AG08396 (cell line): Measurements from ENCODE around the gene LGALS1.

Experiments used
- DNase-seq: peaks from one replicate; pipeline ENCODE4 v3.0.0; 2012; ENCODE audit warnings: low spot score, mixed read lengths

LGALS1 gene

GRCh38 chr22:37674951-37675929, at the start of gene LGALS1:
Gene LGALS1 (plus strand): TSS chr22:37675636. CDS start chr22:37675703, 67 bp downstream.
- DNase-seq = peak; percentile 96

GRCh38 chr22:37625737-37626136, 49.7 kb upstream of the LGALS1 start:
- no peak for DNase-seq

DNA sequence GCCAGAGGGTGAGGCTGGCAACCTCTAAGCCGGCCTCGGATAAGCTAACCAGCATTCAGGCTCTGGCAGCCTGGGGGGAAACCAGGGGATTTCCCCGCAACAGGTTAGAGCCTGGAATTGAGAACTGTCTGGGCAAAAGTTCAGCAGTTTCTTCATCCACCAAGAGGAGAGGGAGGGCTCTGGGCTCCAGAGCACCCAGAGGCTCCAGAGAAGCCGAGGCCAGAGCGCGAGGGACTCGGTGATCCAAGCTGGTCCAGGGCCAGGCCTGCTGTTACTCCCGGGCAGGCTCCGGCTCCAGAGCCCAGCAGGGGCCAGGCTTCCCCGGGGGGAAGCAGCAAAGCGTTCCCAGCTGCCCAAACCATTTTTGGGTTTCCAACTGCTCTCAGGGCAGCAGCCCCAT, 49.3 kb upstream of the LGALS1 start:
- DNase-seq = no peak

- DNase-seq = no peak
These were observed 48.8 kb upstream of the LGALS1 start for GRCh38 chr22:37626556-37627075.

GRCh38 chr22:37627121-37627520, 48.3 kb upstream of the LGALS1 start:
- DNase-seq = no peak

GRCh38 chr22:37627545-37627944, 47.9 kb upstream of the LGALS1 start:
- DNase-seq = no peak

DNA sequence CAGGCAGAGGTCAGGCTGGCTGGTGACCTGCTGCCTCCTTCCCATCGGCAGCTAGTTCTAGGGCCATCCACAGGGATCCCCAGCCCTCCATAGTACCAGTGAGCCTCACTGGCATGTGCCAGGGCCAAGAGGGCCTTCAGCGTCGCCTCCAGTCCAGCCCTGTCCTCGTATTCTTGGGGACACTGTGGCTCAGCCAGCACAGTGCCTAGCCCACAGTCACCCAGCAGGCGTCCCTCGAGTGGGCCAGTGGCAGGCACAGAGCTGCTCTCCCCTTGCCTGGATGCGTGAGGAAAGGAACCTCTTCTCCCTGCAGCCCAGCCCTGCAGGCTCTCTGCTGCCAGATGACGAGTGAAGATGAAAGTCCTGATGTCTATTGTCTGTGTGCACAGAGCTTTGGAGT, 46.6 kb upstream of the LGALS1 start:
- no peak for DNase-seq

DNA sequence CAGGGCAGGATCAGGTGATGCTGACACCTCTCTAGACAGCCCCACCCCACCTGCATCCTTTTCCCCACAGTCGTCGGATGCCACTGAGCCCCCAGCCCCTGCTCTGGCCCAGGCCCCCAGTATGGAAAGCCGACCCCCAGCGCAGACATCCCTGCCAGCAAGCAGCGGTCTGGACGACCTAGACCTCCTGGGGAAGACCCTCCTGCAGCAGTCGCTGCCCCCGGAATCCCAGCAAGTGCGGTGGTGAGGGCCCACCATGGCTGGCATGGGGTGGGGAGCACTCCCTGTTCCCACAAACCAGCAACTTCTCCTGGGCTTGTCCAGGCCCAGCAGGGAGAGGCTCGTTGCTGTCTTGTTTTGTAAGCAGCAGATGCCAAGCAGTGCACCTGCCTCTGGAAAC, 45.5 kb upstream of the LGALS1 start:
- DNase-seq = no peak

- no peak for DNase-seq
These were observed 44.5 kb upstream of the LGALS1 start for GRCh38 chr22:37630839-37631435.

DNA sequence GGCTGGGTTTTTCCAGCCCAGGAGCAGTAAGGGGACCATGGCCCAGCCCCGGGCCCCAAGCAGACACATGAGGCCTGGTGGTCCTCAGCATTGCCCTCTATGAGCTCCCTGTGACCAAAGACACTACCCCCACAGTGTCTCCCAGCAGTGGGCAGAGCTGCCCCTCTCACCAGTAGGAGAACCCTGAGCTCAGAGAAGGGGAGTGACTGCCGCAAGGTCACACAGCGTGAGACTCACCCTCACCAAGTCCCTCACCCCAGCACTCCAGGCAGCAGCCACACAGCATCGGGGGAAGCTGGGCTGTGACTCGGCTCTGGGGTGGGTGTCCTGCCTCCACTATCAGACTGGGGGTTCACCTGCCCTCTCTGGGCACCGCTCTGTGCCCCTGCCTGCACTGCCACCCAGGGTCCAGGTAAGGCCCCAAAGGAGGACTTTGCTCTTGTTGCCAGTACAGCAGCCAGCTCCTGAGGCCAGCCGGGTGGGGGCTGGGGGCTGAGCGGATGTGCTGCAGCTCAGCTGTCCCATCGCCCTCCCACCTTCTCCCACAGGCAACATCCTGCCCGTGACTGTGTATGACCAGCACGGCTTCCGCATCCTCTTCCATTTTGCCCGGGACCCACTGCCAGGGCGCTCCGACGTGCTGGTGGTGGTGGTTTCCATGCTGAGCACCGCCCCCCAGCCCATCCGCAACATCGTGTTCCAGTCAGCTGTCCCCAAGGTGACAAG, 43.8 kb upstream of the LGALS1 start:
- no peak for DNase-seq

DNA sequence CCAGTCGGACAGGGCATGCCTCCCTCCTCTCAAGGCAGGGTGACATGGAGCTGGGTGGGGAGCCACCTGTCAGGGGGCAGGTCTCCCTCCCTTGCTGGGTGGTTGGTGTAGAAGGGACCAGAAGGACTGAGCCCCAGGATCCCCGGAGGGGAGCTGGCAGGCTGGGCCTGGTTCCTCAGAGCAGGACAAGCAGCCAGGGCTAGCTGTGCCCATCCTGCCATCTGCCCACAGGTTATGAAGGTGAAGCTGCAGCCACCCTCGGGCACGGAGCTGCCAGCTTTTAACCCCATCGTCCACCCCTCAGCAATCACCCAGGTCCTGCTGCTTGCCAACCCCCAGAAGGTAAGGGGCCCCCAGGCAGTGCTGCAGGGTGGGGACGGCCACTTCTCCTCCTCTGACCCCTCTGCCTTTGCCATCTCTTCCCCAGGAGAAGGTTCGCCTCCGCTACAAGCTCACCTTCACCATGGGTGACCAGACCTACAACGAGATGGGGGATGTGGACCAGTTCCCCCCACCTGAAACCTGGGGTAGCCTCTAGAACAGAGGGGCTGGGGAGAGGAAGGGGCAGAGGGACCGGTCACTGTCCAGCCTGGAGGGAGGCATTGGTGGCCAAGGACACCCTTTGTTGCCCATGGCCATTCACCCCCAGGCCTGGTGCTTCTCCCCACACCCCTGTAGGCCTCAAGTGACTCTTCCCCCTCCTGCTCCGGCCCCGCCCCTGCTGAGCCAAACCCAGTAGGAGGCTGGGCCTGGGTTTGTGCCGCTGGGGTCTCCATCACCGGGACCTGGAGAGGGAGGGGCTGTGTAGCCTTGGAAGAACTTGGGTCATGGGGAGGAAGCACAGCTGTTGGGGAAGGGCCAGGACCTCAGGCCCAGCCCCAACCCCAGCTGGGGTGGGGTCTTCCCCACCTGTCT, 43.0 kb upstream of the LGALS1 start:
- DNase-seq = no peak

- no peak for DNase-seq
These were observed 42.3 kb upstream of the LGALS1 start for GRCh38 chr22:37633089-37633624.

DNA sequence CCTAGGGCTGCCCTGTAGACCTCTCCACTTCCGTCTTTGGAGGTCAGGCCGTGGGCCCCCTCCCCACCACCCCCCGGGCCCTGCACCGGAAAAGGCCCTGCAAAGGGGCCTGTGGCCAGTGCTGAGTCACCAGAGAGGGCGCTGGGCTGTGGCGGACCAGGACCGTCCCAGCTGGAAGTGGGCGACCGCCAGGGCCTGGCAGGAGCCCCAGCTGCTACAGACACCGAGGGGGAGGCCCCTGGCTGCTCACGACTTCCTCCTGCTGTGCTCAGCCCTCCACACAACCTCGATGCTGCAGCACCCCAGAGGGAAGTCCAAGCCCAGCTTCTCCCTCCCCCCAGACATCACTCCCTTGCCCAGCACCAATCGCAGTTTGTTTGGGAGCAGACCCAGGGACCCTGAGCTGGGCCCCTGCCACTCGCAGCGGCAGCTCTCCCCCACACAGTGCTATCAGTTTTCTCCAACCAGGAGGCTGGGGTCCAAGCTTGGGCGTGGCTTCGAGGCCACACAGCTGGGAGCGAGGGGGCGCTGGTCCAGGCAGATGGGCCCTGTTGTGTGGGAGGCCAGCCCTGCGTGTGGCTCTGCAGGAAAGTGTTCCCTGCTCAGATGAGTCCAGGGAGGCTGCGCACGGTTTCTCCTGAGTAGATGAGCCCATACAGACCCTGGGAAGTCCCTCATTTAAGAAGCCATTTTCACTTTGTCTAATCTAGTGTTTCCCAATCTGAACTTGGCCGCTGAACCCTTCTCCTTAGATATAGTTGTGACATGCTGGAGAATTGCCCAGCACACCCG, 41.6 kb upstream of the LGALS1 start:
- peak; percentile 89 for DNase-seq

DNA sequence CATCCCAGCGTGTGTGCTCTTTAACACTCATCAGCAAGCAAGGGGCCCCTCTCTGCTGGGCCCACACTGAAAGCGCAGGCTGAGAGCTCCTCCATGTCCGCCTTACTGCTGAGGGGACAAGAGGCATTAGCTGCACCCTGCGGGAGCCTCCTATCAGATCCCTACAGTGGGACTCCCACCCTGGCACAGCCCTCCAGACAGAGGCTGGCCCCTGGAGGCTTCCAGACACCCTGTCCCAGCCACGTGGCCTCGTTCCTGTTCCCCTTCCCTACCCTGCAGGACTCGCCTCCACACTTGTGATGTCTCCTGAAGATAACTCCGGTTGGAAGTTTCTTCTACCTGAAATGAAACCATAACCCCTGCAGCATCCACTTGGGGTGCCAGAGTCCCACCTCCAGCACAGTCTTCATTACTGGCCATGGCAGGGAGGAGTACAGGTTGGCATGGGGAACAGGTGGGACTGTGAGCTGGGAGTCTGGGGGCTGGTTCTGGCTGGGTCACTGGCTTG, 41.0 kb upstream of the LGALS1 start:
- no peak for DNase-seq

DNA sequence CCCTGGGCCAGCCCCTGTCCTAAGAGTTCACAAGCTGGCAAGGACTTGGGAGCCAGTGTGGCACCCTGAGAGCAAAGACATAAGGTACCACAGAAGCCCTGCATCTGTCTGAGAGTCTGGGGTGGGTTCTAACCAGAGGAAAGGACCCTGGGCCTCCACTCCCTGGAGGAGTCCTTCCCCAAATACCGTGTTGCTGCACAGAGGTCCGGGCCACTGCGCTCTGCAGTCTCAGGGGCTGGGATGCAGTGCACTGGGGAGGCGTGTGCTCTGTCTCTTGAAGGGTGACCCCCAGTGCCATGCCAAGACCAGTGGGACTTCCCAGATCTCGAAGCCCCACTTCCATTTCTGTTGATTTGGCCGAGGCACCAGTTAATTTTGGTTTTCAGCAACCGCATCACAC, 40.3 kb upstream of the LGALS1 start:
- DNase-seq = no peak

GRCh38 chr22:37636186-37636948, 39.1 kb upstream of the LGALS1 start:
- DNase-seq = peak; percentile 59

GRCh38 chr22:37636949-37637273, 38.5 kb upstream of the LGALS1 start:
- DNase-seq = no peak

GRCh38 chr22:37638391-37639069, 36.9 kb upstream of the LGALS1 start:
- no peak for DNase-seq
